Adrenal gland (tissue), 12 donors: Measurements from ENCODE around the gene SPRR2D. TPM values are rescaled to one million over a fixed set of nuclear protein-coding genes. Genes with fewer than 3 reads are reported as not detected.
A peak's percentile ranks its signal among the peaks of the same experiment; 100 is the strongest.
"Not testable (repeated sequence)": the region's sequence is repeated elsewhere in the genome, so short reads cannot be mapped to it uniquely, and the experiment has no call there.

Experiments used
- DNase-seq, 7 donors: peaks; one replicate each; pipeline ENCODE4 v3.0.0-alpha.2; 2019 to 2020
- H3K27ac ChIP-seq, 5 donors: fragments of 200-600 bp; sonication (generic) in 4 of 5; 1 replicate in 3 of 5; 2 replicates in 2 of 5; pipeline versions ENCODE4 v1.5.1 to v1.8.0; 2016 to 2020; ENCODE audit warnings: mild to moderate bottlenecking in 1 of 5
- H3K27me3 ChIP-seq: fragments of 200-600 bp; 2 replicates; pipeline ENCODE4 v1.8.0; 2021
- H3K36me3 ChIP-seq, 2 donors: fragments of 200-600 bp; replicated peaks in 1 of 2; 1 replicate in 1 of 2; 2 replicates in 1 of 2; pipeline versions ENCODE4 v1.5.1 to v1.8.0; 2018 to 2022
- H3K4me1 ChIP-seq, 2 donors: fragments of 200-600 bp; replicated peaks in 1 of 2; 1 replicate in 1 of 2; 2 replicates in 1 of 2; pipeline versions ENCODE4 v1.5.1 to v1.8.0; 2018 to 2021
- H3K4me3 ChIP-seq, 4 donors: fragments of 200-600 bp; sonication (generic) in 3 of 4; one replicate each; pipeline ENCODE4 v1.5.1; 2016 to 2018
- H3K9me3 ChIP-seq, 3 donors: fragments of 200-600 bp; sonication (generic) in 1 of 3; replicated peaks in 1 of 3; 1 replicate in 2 of 3; 2 replicates in 1 of 3; pipeline versions ENCODE4 v1.5.1 to v1.8.0; 2016 to 2021
- CTCF ChIP-seq, 6 experiments: fragments of 450-650 bp in 4 of 6; fragments of 200-600 bp in 2 of 6; sonication (generic) in 1 of 6; IDR thresholded peaks; 1 replicate in 5 of 6; 2 replicates in 1 of 6; pipeline versions ENCODE4 v1.5.1 to v1.8.0; 2016 to 2021; ENCODE audit warnings: antibody characterized with exemption in 6 of 6, mild to moderate bottlenecking in 2 of 6, moderate library complexity in 1 of 6
- POLR2A ChIP-seq, 2 donors: fragments of 450-650 bp; IDR thresholded peaks; one replicate each; pipeline ENCODE4 v1.6.1; 2017; ENCODE audit warnings: antibody characterized with exemption in 2 of 2, mild to moderate bottlenecking in 2 of 2, moderate library complexity in 1 of 2
- whole genome bisulfite sequencing, 4 donors: extraction: QIAGEN DNeasy Blood & Tissue Kit in 2 of 4; methylation state at CpG; one replicate each; pipeline versions ENCODE4 v1.1.5 to v1.1.7; 2013 to 2017; 5-methylcytosine and 5-hydroxymethylcytosine counted together
- intact Hi-C, 2 donors: fragments of 100-400 bp; cut with DNase I; formaldehyde crosslinking; loops; one replicate each; pipeline versions ENCODE4 v1.14.1 to v1.15.0; 2022 to 2023
- polyA plus RNA-seq, 3 donors: library from polyadenylated mRNA; stranded (reverse); fragments of 200-250 nt in 2 of 3; fragments of 350-450 nt in 1 of 3; fragmentation: Illumina TruSeq in 1 of 3; extraction: RNeasy Lipid Tissue Mini Kit (QIAGEN cat#74804) in 1 of 3; gene quantifications; one replicate each; pipeline ENCODE4 v1.2.3, GENCODE V29; 2013 to 2014
- total RNA-seq, 9 donors: library from RNA; depleted of rRNA in 4 of 9; stranded (reverse); fragments of >200 nt in 4 of 9; fragments of 120-200 nt in 1 of 9; fragmentation: NEBNext Ultra II Directional in 1 of 9; extraction: Animal tissue kit (Norgen Biotek cat#: 25700) in 1 of 9; gene quantifications; one replicate each; pipeline versions ENCODE4 v1.1.0 to v1.2.4, GENCODE V29; 2013 to 2023
- donor health status: healthy with polysubstance abuse.
- donor health status: Bipolar disorder and iron deficiency.
- donor health status: DM: yes; HTN: yes; CAD: no.
- donor health status: DM: no; HTN: no; CAD: no.
- donor health status: DM: no; HTN: no; CAD: no.
- donor health status: DM: yes; HTN: yes; CAD: no.

Gene SPRR2D
- total and polyA plus RNA-seq, 12 donors = 0.71 to 0.88 TPM; not detected in 10

GRCh38 chr1:153057375-153057774 lies 16.5 kb upstream of the SPRR2D start, which contains the start of gene SPRR2A:
Gene SPRR2A, minus strand, starts transcription at chr1:153057512. Its CDS starts 777 bp downstream, at chr1:153056735.
- Histone ChIP-seq H3K27me3 (no peaks in the 10 kb centered on the region), H3K36me3 (no peaks in the 10 kb centered on the region), H3K4me3 (no peak within 1 kb of the TSS), H3K27ac (no peak within 1 kb of the TSS), H3K4me1 (no peaks in the 10 kb centered on the region), H3K9me3 (no peaks in the 10 kb centered on the region)
- 63 to 75% (median 69%) methylated on average over 2 of the region's 2 CpGs for WGBS, 4 donors
- no peak for TF ChIP-seq CTCF (IDR thresholded peaks at IDR 0.05)
- no peak for TF ChIP-seq POLR2A (IDR thresholded peaks at IDR 0.05)
- DNase-seq = no peak
- intact Hi-C loops = no loop called here

GRCh38 chr1:153056111-153056510 lies 15.2 kb upstream of the SPRR2D start:
- H3K27me3 ChIP-seq, H3K9me3 ChIP-seq, H3K4me3 ChIP-seq, H3K27ac ChIP-seq, intact Hi-C loops, H3K4me1 ChIP-seq, H3K36me3 ChIP-seq, DNase-seq: not testable (repeated sequence)
- WGBS, 4 donors = 47 to 59% (median 52%) methylated on average over 3 of the region's 3 CpGs

DNA sequence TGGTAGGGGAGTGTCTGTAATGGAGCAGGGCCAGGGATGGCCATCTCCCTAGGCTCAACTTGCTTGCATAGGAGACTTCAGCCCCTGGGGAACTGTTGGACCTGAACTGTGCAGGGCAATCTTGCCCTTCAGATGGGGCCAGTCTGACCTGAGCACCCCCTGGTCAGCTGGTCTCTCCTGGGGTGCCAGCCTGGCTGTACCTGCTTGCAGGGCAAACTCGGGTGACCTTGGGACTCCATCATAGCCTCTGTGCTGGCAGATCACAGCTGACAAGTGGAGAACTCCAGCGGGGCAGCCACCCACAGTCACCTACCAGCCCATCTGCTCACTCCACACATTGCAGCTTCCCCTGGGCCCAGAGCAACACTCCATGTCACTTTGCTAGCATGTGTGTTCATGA lies 8.3 kb upstream of the SPRR2D start:
- no peak overlapping the region for H3K4me3 ChIP-seq
- no peaks in the 10 kb centered on the region for H3K4me1 ChIP-seq
- WGBS, 4 donors = 73 to 100% (median 80%) methylated on average over 1 to 2 of the region's 2 CpGs; no CpG with 5 or more reads in 1 of the 4 donors
- no peak overlapping the region for H3K27ac ChIP-seq
- intact Hi-C loops = no loop called here
- no peaks in the 10 kb centered on the region for H3K9me3 ChIP-seq
- peaks cover 4% of the 10 kb centered on the region for H3K27me3 ChIP-seq
- H3K36me3 ChIP-seq = no peaks in the 10 kb centered on the region
- no peak for TF ChIP-seq POLR2A (IDR thresholded peaks at IDR 0.05)
- TF ChIP-seq CTCF (IDR thresholded peaks at IDR 0.05) = no peak
- DNase-seq = no peak

GRCh38 chr1:153035211-153035610 lies 5.7 kb downstream of the SPRR2D start:
- DNase-seq = no peak
- intact Hi-C loops = no loop called here
- H3K27ac ChIP-seq = no peak overlapping the region
- H3K27me3 ChIP-seq = no peaks in the 10 kb centered on the region
- WGBS, 4 donors = 81 to 87% (median 86%) methylated on average over 1 of the region's 1 CpG
- no peak for TF ChIP-seq POLR2A (IDR thresholded peaks at IDR 0.05)
- TF ChIP-seq CTCF (IDR thresholded peaks at IDR 0.05) = no peak
- H3K9me3 ChIP-seq = no peaks in the 10 kb centered on the region
- H3K36me3 ChIP-seq = no peaks in the 10 kb centered on the region
- no peaks in the 10 kb centered on the region for H3K4me1 ChIP-seq
- no peak overlapping the region for H3K4me3 ChIP-seq

DNA sequence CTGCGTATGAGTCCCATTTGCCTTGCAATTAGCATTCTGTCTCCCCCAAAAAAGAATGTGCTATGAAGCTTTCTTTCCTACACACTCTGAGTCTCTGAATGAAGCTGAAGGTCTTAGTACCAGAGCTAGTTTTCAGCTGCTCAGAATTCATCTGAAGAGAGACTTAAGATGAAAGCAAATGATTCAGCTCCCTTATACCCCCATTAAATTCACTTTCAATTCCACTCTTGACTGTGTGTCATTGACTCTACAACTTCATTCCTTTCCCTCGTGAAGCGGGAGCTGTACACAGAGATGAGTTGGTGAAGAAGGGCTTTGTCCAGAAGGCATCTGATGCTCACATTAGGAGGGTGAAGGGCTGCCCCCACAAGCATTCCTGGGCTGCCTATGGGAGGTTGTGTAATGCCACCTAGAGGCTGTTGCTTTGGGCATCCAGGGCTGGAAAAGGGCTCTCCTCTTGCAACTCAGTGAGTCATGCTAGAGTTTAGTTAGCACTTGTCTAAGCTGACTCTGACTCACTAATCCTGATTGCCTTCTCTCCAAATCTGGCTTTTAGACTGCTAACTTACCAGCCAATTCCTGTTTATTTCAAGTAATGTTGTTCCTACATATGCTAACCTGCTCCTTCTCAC lies 8.1 kb downstream of the SPRR2D start:
- 32 to 56% (median 43%) methylated on average over 3 of the region's 3 CpGs for WGBS, 4 donors
- no peaks in the 10 kb centered on the region for H3K36me3 ChIP-seq
- DNase-seq = peak in 6 of 7 donors; percentile 16 to 47 (median 42)
- no peak overlapping the region for H3K27ac ChIP-seq
- H3K27me3 ChIP-seq = no peaks in the 10 kb centered on the region
- no peaks in the 10 kb centered on the region for H3K9me3 ChIP-seq
- intact Hi-C loops = no loop called here
- H3K4me1 ChIP-seq = no peaks in the 10 kb centered on the region
- no peak overlapping the region for H3K4me3 ChIP-seq
- TF ChIP-seq POLR2A (IDR thresholded peaks at IDR 0.05) (no peak), CTCF (IDR thresholded peaks at IDR 0.05) (peak in 3 of 6 experiments; percentile 11 to 26 (median 19))
